Subcutaneous abdominal adipose tissue (tissue), 5 donors: ENCODE measurements around the gene EFR3B.
"Not testable (repeated sequence)": the region's sequence is repeated elsewhere in the genome, so short reads cannot be mapped to it uniquely, and the experiment has no call there.

ENCODE experiments used
- H3K27ac ChIP-seq: one replicate; pipeline ENCODE4 v1.7.0; 2013; ENCODE audit warnings: low read depth, mild to moderate bottlenecking, inconsistent platforms, low read length, moderate library complexity
- H3K27me3 ChIP-seq, 5 donors: one replicate each; pipeline ENCODE4 v1.7.0; 2013; ENCODE audit warnings: low read length in 5 of 5, inconsistent platforms in 1 of 5; ENCODE audit not compliant: control insufficient read depth in 5 of 5, insufficient read depth in 4 of 5
- H3K36me3 ChIP-seq, 5 donors: one replicate each; pipeline ENCODE4 v1.7.0; 2013; ENCODE audit warnings: low read length in 5 of 5; ENCODE audit not compliant: control insufficient read depth in 5 of 5, insufficient read depth in 5 of 5
- H3K4me1 ChIP-seq, 5 donors: one replicate each; pipeline ENCODE4 v1.7.0; 2013; ENCODE audit warnings: low read length in 5 of 5, mild to moderate bottlenecking in 3 of 5, moderate library complexity in 1 of 5; ENCODE audit not compliant: control insufficient read depth in 5 of 5, insufficient read depth in 5 of 5
- H3K4me3 ChIP-seq, 5 donors: one replicate each; pipeline ENCODE4 v1.7.0; 2013; ENCODE audit warnings: low read length in 5 of 5, low read depth in 1 of 5
- H3K9ac ChIP-seq, 5 donors: one replicate each; pipeline ENCODE4 v1.7.0; 2013; ENCODE audit warnings: low read length in 5 of 5, mild to moderate bottlenecking in 4 of 5, moderate library complexity in 3 of 5
- H3K9me3 ChIP-seq, 5 donors: one replicate each; pipeline ENCODE4 v1.7.0; 2013; ENCODE audit warnings: low read length in 5 of 5; ENCODE audit not compliant: control insufficient read depth in 5 of 5
- donor health status: healthy.
- donor health status: healthy.
- donor health status: healthy.
- donor health status: healthy.
- donor health status: healthy.

The EFR3B gene

GRCh38 chr2:25041928-25042320, at the start of gene EFR3B:
Gene EFR3B (plus strand): TSS chr2:25042076. CDS start chr2:25042313, 237 bp downstream.
- Histone ChIP-seq H3K4me1 (peaks cover 3 to 22% (median 20%) of the 10 kb centered on the region in 5 donors), H3K27me3 (peaks cover 0 to 10% (median 4%) of the 10 kb centered on the region in 5 donors), H3K27ac (no peak within 1 kb of the TSS), H3K36me3 (no peaks in the 10 kb centered on the region), H3K9me3 (no peaks in the 10 kb centered on the region), H3K4me3 (peak within 1 kb of the TSS; percentile 73 to 80 (median 75)), H3K9ac (peak within 1 kb of the TSS in 4 of 5 donors; percentile 41 to 72 (median 68))

DNA sequence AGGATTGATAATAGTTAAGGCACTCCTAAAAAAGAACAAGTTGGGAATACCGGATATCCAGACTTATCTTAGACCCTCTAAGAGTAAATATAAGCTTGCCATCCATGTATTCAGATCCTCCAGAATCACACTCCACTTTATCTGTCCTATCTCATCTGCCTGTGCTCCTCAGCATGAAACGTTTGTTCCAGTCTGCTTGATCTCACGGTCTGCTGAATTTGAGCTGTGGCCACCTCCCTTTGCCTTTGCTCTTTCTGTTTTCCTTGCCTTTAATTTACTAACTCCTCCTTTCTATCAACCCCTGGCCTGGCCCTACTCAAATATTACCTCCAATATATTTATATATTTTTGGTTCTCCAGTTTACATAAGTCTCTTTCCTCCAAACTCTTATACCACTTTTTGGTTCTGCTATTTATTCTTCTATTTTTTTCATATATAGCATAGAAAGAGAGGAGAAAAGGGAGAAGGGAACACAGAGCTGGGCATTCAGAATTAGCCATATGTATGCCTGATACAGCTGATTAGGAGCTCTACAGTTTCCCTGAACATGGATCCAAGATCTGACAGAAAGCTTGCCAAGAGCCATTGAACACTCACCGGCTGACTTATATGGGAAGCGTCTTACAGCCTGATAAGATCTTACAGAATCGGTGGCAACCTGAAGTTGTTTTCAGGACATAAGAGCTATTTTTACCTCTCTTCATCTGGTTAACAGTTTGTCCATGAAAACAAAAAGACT, 48.3 kb upstream of the EFR3B start:
- Histone ChIP-seq H3K27me3 (no peaks in the 10 kb centered on the region), H3K36me3 (no peaks in the 10 kb centered on the region), H3K9me3 (no peaks in the 10 kb centered on the region), H3K4me3 (no peak overlapping the region), H3K4me1 (peaks cover 0 to 5% (median 0%) of the 10 kb centered on the region in 5 donors), H3K9ac (no peak overlapping the region), H3K27ac (no peak overlapping the region)

DNA sequence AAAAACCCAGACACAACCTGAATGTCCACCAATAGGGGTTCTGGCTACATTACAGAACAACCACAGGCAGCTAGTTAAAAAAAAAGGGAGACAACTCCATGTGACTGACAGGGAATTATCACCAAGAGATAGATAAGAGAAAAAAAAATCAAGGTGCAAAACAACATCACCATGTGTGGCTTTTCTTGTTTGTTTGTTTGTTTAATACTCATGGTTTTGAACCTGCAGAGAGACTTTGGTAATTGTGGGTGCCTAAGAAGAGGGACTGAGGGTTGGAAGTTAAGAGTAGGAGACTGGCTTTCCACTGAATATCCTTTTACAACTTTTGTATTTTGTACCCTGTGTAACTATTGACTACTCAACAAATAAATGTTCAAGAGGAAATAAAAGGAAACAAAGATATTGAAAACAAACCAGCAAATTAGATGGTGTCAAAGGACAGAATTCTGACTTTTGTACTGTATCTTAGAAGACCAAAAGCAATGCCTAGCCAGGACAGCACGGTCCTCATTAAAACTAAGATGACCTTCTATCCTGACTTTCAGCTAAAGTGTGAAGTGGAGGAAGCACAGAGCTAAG, 47.6 kb upstream of the EFR3B start:
- Histone ChIP-seq H3K9ac (no peak overlapping the region), H3K27me3 (no peaks in the 10 kb centered on the region), H3K4me1 (peaks cover 0 to 5% (median 0%) of the 10 kb centered on the region in 5 donors), H3K27ac (no peak overlapping the region), H3K9me3 (no peaks in the 10 kb centered on the region), H3K36me3 (no peaks in the 10 kb centered on the region), H3K4me3 (no peak overlapping the region)

GRCh38 chr2:24999097-24999496, 42.8 kb upstream of the EFR3B start:
- not testable (repeated sequence) for H3K9me3 ChIP-seq, H3K36me3 ChIP-seq, H3K27ac ChIP-seq, H3K27me3 ChIP-seq, H3K9ac ChIP-seq, H3K4me3 ChIP-seq
- peaks cover 0 to 19% (median 0%) of the 10 kb centered on the region in 5 donors for H3K4me1 ChIP-seq

- H3K9ac ChIP-seq: no peak overlapping the region
- no peaks in the 10 kb centered on the region for H3K27me3 ChIP-seq
- H3K36me3 ChIP-seq: peaks cover 0 to 3% (median 0%) of the 10 kb centered on the region in 5 donors
- H3K4me3 ChIP-seq: no peak overlapping the region
- H3K27ac ChIP-seq: no peak overlapping the region
- no peaks in the 10 kb centered on the region for H3K9me3 ChIP-seq
- H3K4me1 ChIP-seq: peaks cover 0 to 18% (median 0%) of the 10 kb centered on the region in 5 donors
These were observed 41.8 kb upstream of the EFR3B start for GRCh38 chr2:25000036-25000435.

GRCh38 chr2:25000503-25001324, 41.2 kb upstream of the EFR3B start:
- Histone ChIP-seq H3K27ac (no peak overlapping the region), H3K27me3 (no peaks in the 10 kb centered on the region), H3K4me3 (no peak overlapping the region), H3K9me3 (no peaks in the 10 kb centered on the region), H3K36me3 (peaks cover 0 to 3% (median 0%) of the 10 kb centered on the region in 5 donors), H3K4me1 (peaks cover 0 to 18% (median 0%) of the 10 kb centered on the region in 5 donors), H3K9ac (no peak overlapping the region)

DNA sequence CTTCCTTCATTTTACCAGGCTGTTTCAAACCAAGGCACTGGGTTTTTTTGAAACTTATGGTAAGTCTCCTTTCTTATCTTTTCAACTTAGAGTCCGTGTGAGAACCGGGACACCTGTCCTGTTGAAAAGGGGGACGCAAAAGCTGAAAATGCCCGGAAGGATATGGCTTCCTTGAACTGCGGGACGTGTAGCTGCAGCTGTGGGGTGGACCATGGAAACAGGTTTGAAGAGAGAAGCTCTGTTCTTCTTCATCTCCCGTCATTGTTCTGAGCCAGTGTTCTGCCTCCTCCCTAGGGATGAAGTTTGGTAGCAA, 40.6 kb upstream of the EFR3B start:
- Histone ChIP-seq H3K9ac (no peak overlapping the region), H3K4me1 (peaks cover 0 to 18% (median 0%) of the 10 kb centered on the region in 5 donors), H3K27ac (no peak overlapping the region), H3K27me3 (no peaks in the 10 kb centered on the region), H3K9me3 (no peaks in the 10 kb centered on the region), H3K36me3 (peaks cover 0 to 3% (median 0%) of the 10 kb centered on the region in 5 donors), H3K4me3 (no peak overlapping the region)

DNA sequence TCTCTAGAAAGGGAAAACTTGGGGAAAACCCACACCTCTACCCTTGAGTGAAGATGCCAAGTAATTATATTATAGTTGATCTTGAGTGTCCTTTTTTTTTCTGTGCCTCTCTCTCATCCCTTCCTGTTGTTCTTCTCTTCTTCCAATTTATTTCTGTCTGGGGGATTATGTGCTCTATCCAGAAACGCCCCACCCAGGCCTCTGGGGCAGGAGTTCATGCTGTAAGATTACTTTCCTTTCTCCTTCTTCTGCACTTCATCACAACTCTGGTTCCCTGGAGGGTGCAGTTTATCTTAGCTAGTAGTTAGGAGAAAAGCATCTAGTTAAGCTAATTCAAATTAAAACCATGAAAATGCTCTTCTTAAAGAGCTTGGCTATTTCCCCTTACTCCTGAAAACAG, 39.8 kb upstream of the EFR3B start:
- no peak overlapping the region for H3K9ac ChIP-seq
- peaks cover 0 to 3% (median 0%) of the 10 kb centered on the region in 5 donors for H3K36me3 ChIP-seq
- H3K27ac ChIP-seq: no peak overlapping the region
- H3K4me1 ChIP-seq: peaks cover 0 to 18% (median 0%) of the 10 kb centered on the region in 5 donors
- no peaks in the 10 kb centered on the region for H3K9me3 ChIP-seq
- no peaks in the 10 kb centered on the region for H3K27me3 ChIP-seq
- no peak overlapping the region for H3K4me3 ChIP-seq

DNA sequence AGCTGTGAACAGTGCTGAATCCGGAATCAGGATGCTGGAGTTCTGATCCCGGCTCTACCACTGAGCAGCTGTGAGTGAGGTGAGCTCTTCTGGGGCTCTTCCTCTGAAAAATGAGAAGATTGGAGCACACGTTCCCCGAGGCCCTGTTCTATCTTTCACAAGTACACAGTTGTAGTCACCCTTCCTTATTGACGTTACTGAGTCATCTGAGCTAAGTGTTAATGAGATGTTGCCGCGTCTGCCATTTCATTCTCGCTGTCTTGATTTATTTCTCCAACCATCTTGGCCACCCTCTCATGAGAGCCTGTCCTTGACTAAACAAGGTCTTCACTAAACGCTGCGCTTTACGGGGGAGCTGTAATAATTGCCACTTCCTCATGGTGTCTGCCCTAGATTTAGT, 31.9 kb upstream of the EFR3B start:
- H3K36me3 ChIP-seq: no peaks in the 10 kb centered on the region
- H3K27me3 ChIP-seq: no peaks in the 10 kb centered on the region
- no peaks in the 10 kb centered on the region for H3K4me1 ChIP-seq
- H3K4me3 ChIP-seq: peak overlapping the region in 2 of 5 donors; percentile 29 to 48
- no peak overlapping the region for H3K27ac ChIP-seq
- peak overlapping the region in 1 of 5 donors; percentile 48 for H3K9ac ChIP-seq
- H3K9me3 ChIP-seq: no peaks in the 10 kb centered on the region

- H3K4me3 ChIP-seq, H3K27me3 ChIP-seq, H3K4me1 ChIP-seq, H3K9me3 ChIP-seq, H3K36me3 ChIP-seq, H3K9ac ChIP-seq, H3K27ac ChIP-seq: not testable (repeated sequence)
These were observed 30.5 kb upstream of the EFR3B start for GRCh38 chr2:25011342-25011741.
